GM21423 (cell line): ENCODE measurements around the gene CCDC93.
A peak's percentile ranks its signal among the peaks of the same experiment; 100 is the strongest.

Experiments used
- ATAC-seq: cut with Tn5 transposase; IDR thresholded peaks from one replicate; pipeline ENCODE4 v1.9.1; 2021; ENCODE audit warnings: mild to moderate bottlenecking, moderate library complexity; ENCODE audit not compliant: unreplicated experiment

Gene CCDC93

GRCh38 chr2:118013724-118014491 lies at the start of gene CCDC93:
CCDC93 (minus strand) TSS chr2:118014070; CDS start chr2:118013995, 75 bp downstream.
- peak; percentile 88 for ATAC-seq

GRCh38 chr2:118062669-118063068 lies 48.8 kb upstream of the CCDC93 start:
- ATAC-seq = no peak

GRCh38 chr2:118062048-118062447 lies 48.2 kb upstream of the CCDC93 start:
- ATAC-seq = no peak

- ATAC-seq = peak; percentile 78
Observed at GRCh38 chr2:118061135-118061955, 47.5 kb upstream of the CCDC93 start.

GRCh38 chr2:118059919-118060478 lies 46.1 kb upstream of the CCDC93 start:
- ATAC-seq = no peak

- no peak for ATAC-seq
Observed at GRCh38 chr2:118058951-118059350, 45.1 kb upstream of the CCDC93 start.

GRCh38 chr2:118056801-118057200 lies 42.9 kb upstream of the CCDC93 start:
- ATAC-seq = no peak

- ATAC-seq = peak; percentile 91
Observed at GRCh38 chr2:118056165-118056534, 42.3 kb upstream of the CCDC93 start.

GRCh38 chr2:118055512-118056164 lies 41.8 kb upstream of the CCDC93 start:
- ATAC-seq = peak; percentile 80

- no peak for ATAC-seq
Observed at GRCh38 chr2:118054213-118055008, 40.5 kb upstream of the CCDC93 start.

GRCh38 chr2:118053681-118054080 lies 39.8 kb upstream of the CCDC93 start:
- ATAC-seq = no peak

GRCh38 chr2:118052474-118052873 lies 38.6 kb upstream of the CCDC93 start:
- no peak for ATAC-seq

- ATAC-seq = no peak
Observed at GRCh38 chr2:118051826-118052358, 38.0 kb upstream of the CCDC93 start.

GRCh38 chr2:118050974-118051373 lies 37.1 kb upstream of the CCDC93 start:
- no peak for ATAC-seq

- ATAC-seq = no peak
Observed at GRCh38 chr2:118050386-118050785, 36.5 kb upstream of the CCDC93 start.

- peak; percentile 81 for ATAC-seq
Observed at GRCh38 chr2:118049816-118050140, 35.9 kb upstream of the CCDC93 start.

- ATAC-seq = no peak
Observed at GRCh38 chr2:118049140-118049815, 35.4 kb upstream of the CCDC93 start.

GRCh38 chr2:118048401-118048800 lies 34.5 kb upstream of the CCDC93 start:
- no peak for ATAC-seq

GRCh38 chr2:118047380-118047826 lies 33.5 kb upstream of the CCDC93 start:
- ATAC-seq = no peak
